Breast epithelium (tissue), 3 donors: Measurements from ENCODE around the gene FBXO31.

Experiments used
- POLR2A ChIP-seq: fragments of 450-650 bp; IDR thresholded peaks from one replicate; pipeline ENCODE4 v1.6.1; 2016; ENCODE audit warnings: antibody characterized with exemption, mild to moderate bottlenecking, moderate library complexity
- TF ChIP-seq, protein P1 (sequence below), 3 donors: fragments of 450-650 bp; IDR thresholded peaks; one replicate each; pipeline ENCODE4 v1.5.1; 2016 to 2017; ENCODE audit warnings: antibody characterized with exemption in 3 of 3, mild to moderate bottlenecking in 3 of 3, moderate library complexity in 3 of 3

DNA sequence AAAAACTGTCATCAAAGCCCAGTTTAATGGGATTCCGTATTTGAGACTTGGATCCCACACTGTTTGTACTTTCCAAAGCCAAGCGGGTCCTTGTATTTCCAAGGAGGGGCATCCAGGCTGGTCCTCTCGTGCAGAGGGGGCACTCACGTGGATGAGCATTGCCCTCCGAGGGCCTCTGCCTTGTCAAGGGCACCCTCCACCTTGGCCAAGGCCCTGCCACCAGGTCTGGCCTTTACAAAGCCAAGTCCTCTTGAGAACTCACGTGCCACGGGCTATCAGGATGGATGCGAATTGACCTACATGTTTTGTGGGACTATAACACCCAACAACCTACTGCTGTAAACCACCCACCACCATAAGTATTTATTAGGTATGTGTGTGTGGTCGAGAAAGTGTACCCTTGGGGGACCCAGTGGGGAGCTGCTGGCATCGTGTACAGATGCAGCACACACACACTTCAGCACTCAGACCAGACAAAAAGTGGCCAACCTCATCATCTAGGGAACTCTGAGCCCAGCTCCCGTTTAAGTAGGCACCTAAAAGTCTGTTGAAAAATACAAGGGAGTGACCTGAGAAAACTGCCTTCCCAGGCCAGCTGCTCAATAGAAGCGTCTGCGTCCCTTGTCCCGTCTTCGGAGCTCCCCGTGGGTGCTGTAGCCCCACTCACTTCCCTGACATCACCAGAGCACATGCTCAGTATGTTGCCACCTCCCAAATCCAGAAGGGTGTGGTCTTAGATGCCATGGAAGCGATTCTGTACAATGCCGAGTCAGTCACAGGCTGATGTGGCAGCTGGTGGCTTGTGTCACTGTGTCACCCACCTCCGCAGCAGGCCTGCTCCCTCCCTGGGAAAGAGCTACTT is 21.4 kb upstream of the FBXO31 start:
- TF ChIP-seq, protein P1, sequence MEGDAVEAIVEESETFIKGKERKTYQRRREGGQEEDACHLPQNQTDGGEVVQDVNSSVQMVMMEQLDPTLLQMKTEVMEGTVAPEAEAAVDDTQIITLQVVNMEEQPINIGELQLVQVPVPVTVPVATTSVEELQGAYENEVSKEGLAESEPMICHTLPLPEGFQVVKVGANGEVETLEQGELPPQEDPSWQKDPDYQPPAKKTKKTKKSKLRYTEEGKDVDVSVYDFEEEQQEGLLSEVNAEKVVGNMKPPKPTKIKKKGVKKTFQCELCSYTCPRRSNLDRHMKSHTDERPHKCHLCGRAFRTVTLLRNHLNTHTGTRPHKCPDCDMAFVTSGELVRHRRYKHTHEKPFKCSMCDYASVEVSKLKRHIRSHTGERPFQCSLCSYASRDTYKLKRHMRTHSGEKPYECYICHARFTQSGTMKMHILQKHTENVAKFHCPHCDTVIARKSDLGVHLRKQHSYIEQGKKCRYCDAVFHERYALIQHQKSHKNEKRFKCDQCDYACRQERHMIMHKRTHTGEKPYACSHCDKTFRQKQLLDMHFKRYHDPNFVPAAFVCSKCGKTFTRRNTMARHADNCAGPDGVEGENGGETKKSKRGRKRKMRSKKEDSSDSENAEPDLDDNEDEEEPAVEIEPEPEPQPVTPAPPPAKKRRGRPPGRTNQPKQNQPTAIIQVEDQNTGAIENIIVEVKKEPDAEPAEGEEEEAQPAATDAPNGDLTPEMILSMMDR (IDR thresholded peaks at IDR 0.05) = no peak
- TF ChIP-seq POLR2A = no peak
